H1 (cell line): ENCODE results near the gene CCNG2.

Experiments used
- BRCA1 ChIP-seq: IDR thresholded peaks from 2 replicates; pipeline ENCODE4 v1.6.1; 2012; ENCODE audit warnings: low read depth, low read length, improper control_type of control experiment
- EP300 ChIP-seq, 2 experiments: IDR thresholded peaks; 1 replicate in 1 of 2; 2 replicates in 1 of 2; pipeline ENCODE4 v1.6.1; 2011 to 2012; ENCODE audit warnings: low read depth in 2 of 2, low read length in 2 of 2, mild to moderate bottlenecking in 2 of 2, borderline replicate concordance in 1 of 2, inconsistent platforms in 1 of 2, moderate library complexity in 1 of 2
- FOSL1 ChIP-seq: IDR thresholded peaks from 2 replicates; pipeline ENCODE4 v1.6.1; 2011; ENCODE audit warnings: mild to moderate bottlenecking, low read depth, low read length, moderate library complexity; ENCODE audit not compliant: insufficient read depth
- NRF1 ChIP-seq: IDR thresholded peaks from 2 replicates; pipeline ENCODE4 v1.6.1; 2011; ENCODE audit warnings: mild to moderate bottlenecking, low read depth, low read length, improper control_type of control experiment
- POLR2A ChIP-seq, 2 experiments: IDR thresholded peaks; 1 replicate in 1 of 2; 2 replicates in 1 of 2; pipeline ENCODE4 v1.6.1; 2011; ENCODE audit warnings: low read depth in 2 of 2, low read length in 2 of 2, mild to moderate bottlenecking in 2 of 2; ENCODE audit errors: control extremely low read depth in 1 of 2
- SUZ12 ChIP-seq: fragments of 200-600 bp; sonication (generic); IDR thresholded peaks from 2 replicates; pipeline ENCODE4 v1.6.1; 2012; ENCODE audit warnings: mild to moderate bottlenecking, inconsistent platforms, low read length, moderate library complexity, mixed read lengths
- ZNF274 ChIP-seq: IDR thresholded peaks from 2 replicates; pipeline ENCODE4 v1.7.0; 2012; ENCODE audit warnings: low read length, borderline replicate concordance; ENCODE audit errors: extremely low read depth
- TF ChIP-seq, protein P1 (sequence below), 3 experiments: IDR thresholded peaks; 1 replicate in 2 of 3; 2 replicates in 1 of 3; pipeline versions ENCODE4 v1.5.1 to v1.6.1; 2011; ENCODE audit warnings: low read length in 3 of 3, mild to moderate bottlenecking in 3 of 3, inconsistent platforms in 2 of 3, low read depth in 1 of 3, moderate library complexity in 1 of 3; ENCODE audit not compliant: insufficient read depth in 1 of 3; ENCODE audit errors: control extremely low read depth in 1 of 3
- TF ChIP-seq, protein P2 (sequence below): IDR thresholded peaks from 2 replicates; pipeline ENCODE4 v1.6.1; 2011; ENCODE audit warnings: low read depth, mild to moderate bottlenecking, low read length; ENCODE audit not compliant: insufficient read depth
- TF ChIP-seq, protein P3 (sequence below): IDR thresholded peaks from 2 replicates; pipeline ENCODE4 v1.6.1; 2012; ENCODE audit warnings: inconsistent platforms

DNA sequence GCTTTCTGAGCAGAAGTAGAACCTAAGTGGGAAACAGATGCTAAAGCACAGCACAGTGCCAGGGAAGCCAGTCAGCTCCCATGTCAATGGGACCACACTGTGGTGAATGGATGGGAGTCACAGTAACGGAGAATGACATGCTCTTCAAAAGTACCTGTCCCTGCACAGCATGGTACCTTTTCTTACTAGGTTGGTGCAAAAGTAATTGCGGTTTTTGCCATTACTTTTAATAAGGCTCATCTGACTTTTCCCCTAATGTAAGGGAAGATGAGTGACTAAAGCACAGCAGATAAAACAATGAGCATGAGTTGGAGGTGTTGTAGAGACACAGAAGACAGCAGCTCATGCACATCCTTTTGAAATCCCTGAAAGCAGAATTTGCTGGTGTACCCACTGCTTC is 62.3 kb downstream of the CCNG2 start:
- TF ChIP-seq, protein P1, sequence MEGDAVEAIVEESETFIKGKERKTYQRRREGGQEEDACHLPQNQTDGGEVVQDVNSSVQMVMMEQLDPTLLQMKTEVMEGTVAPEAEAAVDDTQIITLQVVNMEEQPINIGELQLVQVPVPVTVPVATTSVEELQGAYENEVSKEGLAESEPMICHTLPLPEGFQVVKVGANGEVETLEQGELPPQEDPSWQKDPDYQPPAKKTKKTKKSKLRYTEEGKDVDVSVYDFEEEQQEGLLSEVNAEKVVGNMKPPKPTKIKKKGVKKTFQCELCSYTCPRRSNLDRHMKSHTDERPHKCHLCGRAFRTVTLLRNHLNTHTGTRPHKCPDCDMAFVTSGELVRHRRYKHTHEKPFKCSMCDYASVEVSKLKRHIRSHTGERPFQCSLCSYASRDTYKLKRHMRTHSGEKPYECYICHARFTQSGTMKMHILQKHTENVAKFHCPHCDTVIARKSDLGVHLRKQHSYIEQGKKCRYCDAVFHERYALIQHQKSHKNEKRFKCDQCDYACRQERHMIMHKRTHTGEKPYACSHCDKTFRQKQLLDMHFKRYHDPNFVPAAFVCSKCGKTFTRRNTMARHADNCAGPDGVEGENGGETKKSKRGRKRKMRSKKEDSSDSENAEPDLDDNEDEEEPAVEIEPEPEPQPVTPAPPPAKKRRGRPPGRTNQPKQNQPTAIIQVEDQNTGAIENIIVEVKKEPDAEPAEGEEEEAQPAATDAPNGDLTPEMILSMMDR (IDR thresholded peaks at IDR 0.05; ENCODE audit: control extremely low read depth in 1 of 3, insufficient read depth in 1 of 3, low read depth in 1 of 3, low read length in 3 of 3) = no peak
- TF ChIP-seq FOSL1 (no peak), SUZ12 (no peak), EP300 (IDR thresholded peaks at IDR 0.05; ENCODE audit: borderline replicate concordance in 1 of 2, low read depth in 2 of 2, low read length in 2 of 2) (no peak), POLR2A (IDR thresholded peaks at IDR 0.05; ENCODE audit: control extremely low read depth in 1 of 2, low read depth in 2 of 2, low read length in 2 of 2) (no peak), BRCA1 (no peak), ZNF274 (no peak), NRF1 (no peak)
- TF ChIP-seq, protein P2, sequence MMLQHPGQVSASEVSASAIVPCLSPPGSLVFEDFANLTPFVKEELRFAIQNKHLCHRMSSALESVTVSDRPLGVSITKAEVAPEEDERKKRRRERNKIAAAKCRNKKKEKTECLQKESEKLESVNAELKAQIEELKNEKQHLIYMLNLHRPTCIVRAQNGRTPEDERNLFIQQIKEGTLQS = no peak
- TF ChIP-seq, protein P3, sequence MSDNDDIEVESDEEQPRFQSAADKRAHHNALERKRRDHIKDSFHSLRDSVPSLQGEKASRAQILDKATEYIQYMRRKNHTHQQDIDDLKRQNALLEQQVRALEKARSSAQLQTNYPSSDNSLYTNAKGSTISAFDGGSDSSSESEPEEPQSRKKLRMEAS = no peak
